ENCODE data around the gene PAX2. TPM values are rescaled to one million over a fixed set of nuclear protein-coding genes. Genes with fewer than 3 reads are reported as not detected.

The PAX2 gene
- total and polyA plus RNA-seq, 2 of the 8 experiments (the other 6 are each of a cell fraction or from before 2014, with no cell fraction given), result 0.02 TPM; not detected in 1

- ChIA-PET CTCF (ENCODE audit: partially characterized antibody) (interaction anchor here (0.7 to 4.7 kb wide), 9 partner anchors 27 to 191 kb away, joined by 3 to 22 read pairs (median 3); no protein-coding TSS in a partner anchor), POLR2A (ENCODE audit: partially characterized antibody) (interaction anchor here (1.1 to 1.7 kb wide), 2 partner anchors 10 to 149 kb away, joined by 3 to 4 read pairs; no protein-coding TSS in a partner anchor)
- no peak for DNase-seq (ENCODE audit: low read depth in 1 of 2, low spot score in 2 of 2)
- Histone ChIP-seq H3K14ac (ENCODE audit: insufficient read length) (no peak overlapping the region), H2BK5ac (ENCODE audit: low read depth, low read length) (no peak overlapping the region), H3K23ac (ENCODE audit: insufficient read length) (no peak overlapping the region), H2BK120ac (replicated peaks; ENCODE audit: low read depth, low read length) (no peak overlapping the region), H4K91ac (replicated peaks; ENCODE audit: insufficient read length, low read length) (no peak overlapping the region), H3K18ac (ENCODE audit: extremely low read depth, low read length) (no peak overlapping the region; the same call in 1 of the 2 replicates), H2AFZ (ENCODE audit: low read length) (no peak overlapping the region), H3K4me3 (ENCODE audit: extremely low read depth in 1 of 4, insufficient read depth in 2 of 4, low read depth in 3 of 4, low read length in 4 of 4) (peak overlapping the region; percentile 22 to 60 (median 34); a peak in 7 of 8 replicates), H4K20me1 (replicated peaks in 1 of 2; ENCODE audit: control insufficient read depth in 1 of 2, insufficient read depth in 2 of 2, low read length in 2 of 2) (peaks cover 7% of the 10 kb centered on the region in 2 experiments), H4K8ac (ENCODE audit: extremely low read depth, insufficient read depth, low read length) (no peak overlapping the region; the same call in 1 of the 2 replicates), H2BK20ac (ENCODE audit: low read length) (no peak overlapping the region), H2BK12ac (ENCODE audit: low read depth, low read length) (no peak overlapping the region), H3K4me1 (replicated peaks in 1 of 4; ENCODE audit: control insufficient read depth in 3 of 4, insufficient read depth in 4 of 4, low read length in 3 of 4) (peaks cover 0 to 9% (median 4%) of the 10 kb centered on the region in 4 experiments; a peak in 5 of 7 replicates), H3K36me3 (ENCODE audit: control insufficient read depth in 2 of 4, insufficient read depth in 4 of 4, low read length in 3 of 4) (no peaks in the 10 kb centered on the region), H3K9ac (replicated peaks in 1 of 4; ENCODE audit: extremely low read depth in 1 of 4, low read depth in 3 of 4, low read length in 3 of 4) (no peak overlapping the region), H3K23me2 (ENCODE audit: low read depth, low read length) (peaks cover 9% of the 10 kb centered on the region; the same call in 1 of the 2 replicates), H3K27me3 (replicated peaks in 1 of 4; ENCODE audit: control insufficient read depth in 3 of 4, extremely low read depth in 1 of 4, insufficient read depth in 3 of 4, low read length in 3 of 4) (peaks cover 57 to 70% (median 67%) of the 10 kb centered on the region in 4 experiments), H2AK5ac (ENCODE audit: low read depth, low read length) (no peak overlapping the region), H3K4ac (replicated peaks; ENCODE audit: insufficient read length, low read depth, low read length) (no peak overlapping the region), H3K56ac (replicated peaks; ENCODE audit: insufficient read length, low read depth, low read length) (no peak overlapping the region), H3K9me3 (ENCODE audit: insufficient read depth in 2 of 2, low read depth in 1 of 2, low read length in 1 of 2) (no peaks in the 10 kb centered on the region), H4K5ac (ENCODE audit: insufficient read length, low read depth, low read length) (no peak overlapping the region), H3K79me2 (ENCODE audit: control insufficient read depth in 1 of 2, insufficient read depth in 2 of 2, low read length in 2 of 2) (no peaks in the 10 kb centered on the region), H3K79me1 (ENCODE audit: low read depth, low read length) (no peaks in the 10 kb centered on the region), H3K4me2 (ENCODE audit: insufficient read depth in 1 of 2, low read depth in 2 of 2, low read length in 2 of 2) (peak overlapping the region; percentile 80 to 82), H2BK15ac (ENCODE audit: low read length) (no peak overlapping the region), H3K27ac (ENCODE audit: low read depth, low read length) (no peak overlapping the region)
- FAIRE-seq, result no peak
- WGBS, 2 experiments (ENCODE audit: extremely low coverage in 1 of 2, insufficient coverage in 1 of 2, insufficient read length in 1 of 2, insufficient replicate concordance in 2 of 2, low coverage in 1 of 2, low lambda C conversion rate in 2 of 2, missing lambda C conversion rate in 1 of 2), result 46% methylated on average over 22 of the region's 26 CpGs; no CpG with 5 or more reads in 1 of the 2 experiments
- TF ChIP-seq ZNF274 (IDR thresholded peaks at IDR 0.05; ENCODE audit: borderline replicate concordance, extremely low read depth, low read length) (no peak), RBBP5 (IDR thresholded peaks at IDR 0.05; ENCODE audit: borderline replicate concordance, low read depth, low read length) (no peak), SRF (IDR thresholded peaks at IDR 0.05; ENCODE audit: low read depth, low read length) (no peak), BCL11A (IDR thresholded peaks at IDR 0.05; ENCODE audit: low read depth in 2 of 2, low read length in 2 of 2) (no peak), CBX8 (IDR thresholded peaks at IDR 0.05; ENCODE audit: borderline replicate concordance, low read depth, low read length) (no peak), EZH2 (IDR thresholded peaks at IDR 0.05; ENCODE audit: low read depth, low read length, severe bottlenecking) (no peak), SIN3A (conservative IDR thresholded peaks at IDR 0.05 in 1 of 2, IDR thresholded peaks at IDR 0.05 in 1 of 2; ENCODE audit: low read depth in 1 of 2, low read length in 2 of 2) (no peak), CREB1 (IDR thresholded peaks at IDR 0.05) (no peak), NRF1 (IDR thresholded peaks at IDR 0.05; ENCODE audit: low read depth, low read length) (no peak), RAD21 (IDR thresholded peaks at IDR 0.05 in 1 of 2, conservative IDR thresholded peaks at IDR 0.05 in 1 of 2; ENCODE audit: low read depth in 2 of 2, low read length in 2 of 2) (no peak)
Measured at GRCh38 chr10:100709146-100710082, 36.0 kb upstream of the PAX2 start.

All from H1 (cell line).